Chondrocyte (in vitro differentiated cells): Measurements from ENCODE around the gene SEZ6. TPM values are rescaled to one million over a fixed set of nuclear protein-coding genes. Genes with fewer than 3 reads are reported as not detected.

ENCODE experiments used
- DNase-seq: peaks from one replicate; pipeline ENCODE4 v3.0.0; 2021; ENCODE audit warnings: mixed read lengths, low spot score
- H3K27ac Mint-ChIP-seq: one replicate; pipeline ENCODE4 v1.8.0; 2021; ENCODE audit warnings: mild to moderate bottlenecking, moderate library complexity, mixed read lengths; ENCODE audit not compliant: unreplicated experiment
- H3K27me3 Mint-ChIP-seq: 2 replicates; pipeline ENCODE4 v1.8.0; 2021; ENCODE audit warnings: low read depth, mixed read lengths
- H3K36me3 Mint-ChIP-seq: 2 replicates; pipeline ENCODE4 v1.8.0; 2021; ENCODE audit warnings: low read depth, mixed read lengths
- H3K4me1 Mint-ChIP-seq: 2 replicates; pipeline ENCODE4 v1.8.0; 2021; ENCODE audit warnings: low read depth, mild to moderate bottlenecking, mixed read lengths
- H3K4me3 Mint-ChIP-seq: one replicate; pipeline ENCODE4 v1.8.0; 2021; ENCODE audit warnings: mild to moderate bottlenecking, moderate library complexity, mixed read lengths; ENCODE audit not compliant: unreplicated experiment
- H3K9me3 Mint-ChIP-seq: 2 replicates; pipeline ENCODE4 v1.8.0; 2021; ENCODE audit warnings: low read depth, mixed read lengths
- total RNA-seq: library from RNA; stranded (reverse); gene quantifications from 3 replicates; pipeline ENCODE4 v1.2.1, GENCODE V29; 2021
- TF ChIP-seq, protein P1 (sequence below): fragments of 200-600 bp; sonication (generic); IDR thresholded peaks from 2 replicates; pipeline ENCODE4 v1.5.0; 2021; ENCODE audit warnings: antibody characterized with exemption, mild to moderate bottlenecking, moderate library complexity

Gene SEZ6
- total RNA-seq, 1 donor from 2014 or later = 0.35 TPM

GRCh38 chr17:28912938-28913333 is 92.9 kb downstream of the SEZ6 start:
- Mint-ChIP-seq H3K4me1 (peaks cover 7% of the 10 kb centered on the region), H3K27ac (no peak overlapping the region), H3K4me3 (no peak overlapping the region), H3K27me3 (no peaks in the 10 kb centered on the region), H3K36me3 (peaks cover 59% of the 10 kb centered on the region), H3K9me3 (no peaks in the 10 kb centered on the region)
- TF ChIP-seq, protein P1, sequence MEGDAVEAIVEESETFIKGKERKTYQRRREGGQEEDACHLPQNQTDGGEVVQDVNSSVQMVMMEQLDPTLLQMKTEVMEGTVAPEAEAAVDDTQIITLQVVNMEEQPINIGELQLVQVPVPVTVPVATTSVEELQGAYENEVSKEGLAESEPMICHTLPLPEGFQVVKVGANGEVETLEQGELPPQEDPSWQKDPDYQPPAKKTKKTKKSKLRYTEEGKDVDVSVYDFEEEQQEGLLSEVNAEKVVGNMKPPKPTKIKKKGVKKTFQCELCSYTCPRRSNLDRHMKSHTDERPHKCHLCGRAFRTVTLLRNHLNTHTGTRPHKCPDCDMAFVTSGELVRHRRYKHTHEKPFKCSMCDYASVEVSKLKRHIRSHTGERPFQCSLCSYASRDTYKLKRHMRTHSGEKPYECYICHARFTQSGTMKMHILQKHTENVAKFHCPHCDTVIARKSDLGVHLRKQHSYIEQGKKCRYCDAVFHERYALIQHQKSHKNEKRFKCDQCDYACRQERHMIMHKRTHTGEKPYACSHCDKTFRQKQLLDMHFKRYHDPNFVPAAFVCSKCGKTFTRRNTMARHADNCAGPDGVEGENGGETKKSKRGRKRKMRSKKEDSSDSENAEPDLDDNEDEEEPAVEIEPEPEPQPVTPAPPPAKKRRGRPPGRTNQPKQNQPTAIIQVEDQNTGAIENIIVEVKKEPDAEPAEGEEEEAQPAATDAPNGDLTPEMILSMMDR = no peak
- DNase-seq = no peak

DNA sequence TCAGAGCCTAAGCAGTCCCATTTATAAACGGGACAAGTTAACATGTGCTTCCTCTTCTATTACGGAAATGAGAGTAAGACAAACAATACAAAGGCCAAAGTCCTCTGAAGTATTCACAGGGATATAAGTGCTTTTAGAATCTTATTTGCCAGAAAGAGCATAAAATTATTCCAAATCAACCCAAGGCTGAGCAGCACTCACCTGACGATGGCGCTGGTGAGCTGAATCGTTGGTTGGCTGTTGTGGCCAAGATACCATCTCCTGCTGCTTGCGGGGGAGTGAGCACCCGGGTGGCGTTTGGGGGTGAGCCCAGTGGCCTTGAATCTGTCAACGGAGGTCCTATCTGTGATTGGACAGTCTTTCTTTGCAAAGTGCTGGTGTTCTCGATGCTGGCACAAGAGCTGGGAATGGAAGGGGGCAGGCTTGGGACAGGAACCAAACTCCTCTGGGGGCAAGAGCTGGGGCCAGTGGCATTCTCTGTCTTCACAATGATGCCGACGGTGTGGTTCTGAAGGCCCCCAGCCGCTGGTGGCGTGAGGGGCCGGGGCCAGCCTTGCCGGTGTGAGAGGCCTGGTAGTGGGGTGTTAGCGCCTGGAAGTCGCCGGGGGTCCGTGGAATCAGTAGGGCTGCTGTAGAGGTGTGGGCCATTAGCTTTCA is 93.4 kb downstream of the SEZ6 start:
- H3K27me3 Mint-ChIP-seq = no peaks in the 10 kb centered on the region
- H3K4me1 Mint-ChIP-seq = peaks cover 7% of the 10 kb centered on the region
- TF ChIP-seq, protein P1 = peak; percentile 49
- DNase-seq = no peak
- no peak overlapping the region for H3K27ac Mint-ChIP-seq
- no peaks in the 10 kb centered on the region for H3K9me3 Mint-ChIP-seq
- H3K4me3 Mint-ChIP-seq = no peak overlapping the region
- peaks cover 57% of the 10 kb centered on the region for H3K36me3 Mint-ChIP-seq

DNA sequence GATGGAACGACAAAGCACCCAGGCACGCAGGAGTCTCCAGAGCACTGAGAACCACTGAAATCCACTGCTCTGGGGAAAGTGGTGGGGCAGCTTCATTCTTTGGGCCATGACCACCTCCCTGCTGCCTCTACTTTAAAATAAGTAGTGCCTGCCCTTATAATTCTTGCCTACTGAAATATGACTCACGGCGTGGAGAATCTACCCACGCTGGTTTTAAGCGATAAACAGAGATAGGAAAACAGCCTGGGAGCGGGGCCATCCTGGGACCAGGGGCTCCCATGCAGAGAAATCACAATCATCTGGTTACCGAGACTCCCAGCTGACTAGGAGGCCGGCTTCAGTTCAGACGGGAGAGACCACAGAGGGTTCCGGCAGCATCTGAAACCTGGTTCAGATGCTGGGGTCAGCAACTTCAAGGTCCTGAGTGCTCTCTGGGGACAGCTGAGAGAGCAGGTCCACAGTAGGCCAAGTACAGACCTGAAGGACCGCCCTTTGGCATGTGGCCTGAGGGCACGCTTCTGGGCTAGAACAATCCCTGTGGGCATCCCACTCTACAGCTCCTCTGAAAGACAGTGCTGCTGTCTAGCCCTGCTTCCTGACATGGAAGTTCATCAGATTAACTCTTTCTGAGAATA is 94.3 kb downstream of the SEZ6 start:
- H3K27me3 Mint-ChIP-seq = no peaks in the 10 kb centered on the region
- TF ChIP-seq, protein P1 = no peak
- no peak overlapping the region for H3K27ac Mint-ChIP-seq
- H3K9me3 Mint-ChIP-seq = no peaks in the 10 kb centered on the region
- peaks cover 7% of the 10 kb centered on the region for H3K4me1 Mint-ChIP-seq
- H3K4me3 Mint-ChIP-seq = no peak overlapping the region
- H3K36me3 Mint-ChIP-seq = peaks cover 57% of the 10 kb centered on the region
- no peak for DNase-seq

DNA sequence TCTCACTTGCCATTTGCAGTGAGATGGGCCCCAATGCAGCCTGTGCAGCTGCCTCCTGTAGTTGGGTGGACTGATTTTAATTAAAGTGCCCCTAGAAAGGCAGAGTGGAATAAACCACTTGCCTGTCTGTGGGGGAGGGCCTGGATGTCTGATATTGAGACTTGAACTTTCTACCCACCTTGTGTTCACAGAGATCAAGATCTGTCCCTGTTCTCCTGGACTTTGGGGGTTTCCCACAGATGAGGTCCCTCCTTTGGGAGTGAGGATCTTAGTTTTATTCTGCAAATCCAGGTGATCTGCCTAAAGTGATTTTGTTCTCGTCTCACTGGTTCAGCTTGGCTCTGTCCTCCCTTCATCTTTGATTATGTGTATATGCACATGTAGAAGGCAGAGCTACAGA is 95.3 kb downstream of the SEZ6 start:
- TF ChIP-seq, protein P1 = no peak
- Mint-ChIP-seq H3K27me3 (no peaks in the 10 kb centered on the region), H3K4me3 (no peak overlapping the region), H3K4me1 (peaks cover 7% of the 10 kb centered on the region), H3K36me3 (peaks cover 52% of the 10 kb centered on the region), H3K27ac (no peak overlapping the region), H3K9me3 (no peaks in the 10 kb centered on the region)
- DNase-seq = no peak

DNA sequence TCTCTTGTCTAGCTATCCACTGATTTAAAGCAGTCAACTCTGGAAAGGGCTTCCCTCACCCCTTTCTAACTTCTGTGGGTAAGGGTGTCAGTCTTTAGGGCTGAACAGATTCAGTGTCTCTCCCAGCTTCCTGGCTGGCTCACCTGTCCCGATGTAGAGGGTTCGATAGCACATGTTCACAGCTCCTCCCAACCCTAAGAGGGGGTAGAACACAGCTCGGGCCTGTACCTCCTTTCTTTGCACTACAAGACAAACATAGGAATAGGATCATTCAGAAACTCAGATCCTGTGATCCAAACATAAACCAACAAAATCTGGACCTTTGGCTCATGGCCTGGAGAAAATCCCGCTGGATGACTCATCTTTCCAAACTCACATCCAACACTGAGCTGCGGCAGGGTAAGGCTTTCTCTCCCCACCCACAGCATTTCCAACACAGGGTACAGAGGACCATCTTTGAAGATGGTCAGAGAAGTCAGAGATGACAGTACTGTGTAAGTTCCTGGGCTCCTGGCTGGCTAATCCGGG is 97.1 kb downstream of the SEZ6 start:
- H3K27ac Mint-ChIP-seq = peak overlapping the region; percentile 80
- H3K4me1 Mint-ChIP-seq = peaks cover 7% of the 10 kb centered on the region
- no peaks in the 10 kb centered on the region for H3K9me3 Mint-ChIP-seq
- peaks cover 39% of the 10 kb centered on the region for H3K36me3 Mint-ChIP-seq
- no peak for DNase-seq
- TF ChIP-seq, protein P1 = no peak
- H3K4me3 Mint-ChIP-seq = no peak overlapping the region
- no peaks in the 10 kb centered on the region for H3K27me3 Mint-ChIP-seq
